Mesothelial cell of epicardium (in vitro differentiated cells): Measurements from ENCODE around the gene VTI1B. TPM values are rescaled to one million over a fixed set of nuclear protein-coding genes. Genes with fewer than 3 reads are reported as not detected.

Source experiments
- DNase-seq, 2 experiments: peaks; one replicate each; pipeline ENCODE4 v3.0.0; 2021; ENCODE audit warnings: low spot score in 2 of 2; ENCODE audit not compliant: unreplicated experiment in 2 of 2
- H3K27ac Mint-ChIP-seq: 2 replicates; pipeline ENCODE4 v1.8.0; 2021; ENCODE audit warnings: mixed read lengths
- H3K27me3 Mint-ChIP-seq: 2 replicates; pipeline ENCODE4 v1.8.0; 2021; ENCODE audit warnings: low read depth, mixed read lengths
- H3K36me3 Mint-ChIP-seq: 2 replicates; pipeline ENCODE4 v1.8.0; 2021; ENCODE audit warnings: mixed read lengths
- H3K4me1 Mint-ChIP-seq: 2 replicates; pipeline ENCODE4 v1.8.0; 2021; ENCODE audit warnings: mixed read lengths
- H3K4me3 Mint-ChIP-seq: 2 replicates; pipeline ENCODE4 v1.8.0; 2021; ENCODE audit warnings: mild to moderate bottlenecking, moderate library complexity, mixed read lengths
- H3K9me3 Mint-ChIP-seq: 2 replicates; pipeline ENCODE4 v1.8.0; 2021; ENCODE audit warnings: mixed read lengths
- total RNA-seq: library from RNA; stranded (reverse); gene quantifications from 3 replicates; pipeline ENCODE4 v1.2.1, GENCODE V29; 2021
- TF ChIP-seq, protein P1 (sequence below): fragments of 200-600 bp; sonication (generic); IDR thresholded peaks from one replicate; pipeline ENCODE4 v1.5.0; 2021; ENCODE audit warnings: antibody characterized with exemption; ENCODE audit not compliant: unreplicated experiment

VTI1B gene
- total RNA-seq, 1 donor from 2014 or later, result 75.7 TPM

DNA sequence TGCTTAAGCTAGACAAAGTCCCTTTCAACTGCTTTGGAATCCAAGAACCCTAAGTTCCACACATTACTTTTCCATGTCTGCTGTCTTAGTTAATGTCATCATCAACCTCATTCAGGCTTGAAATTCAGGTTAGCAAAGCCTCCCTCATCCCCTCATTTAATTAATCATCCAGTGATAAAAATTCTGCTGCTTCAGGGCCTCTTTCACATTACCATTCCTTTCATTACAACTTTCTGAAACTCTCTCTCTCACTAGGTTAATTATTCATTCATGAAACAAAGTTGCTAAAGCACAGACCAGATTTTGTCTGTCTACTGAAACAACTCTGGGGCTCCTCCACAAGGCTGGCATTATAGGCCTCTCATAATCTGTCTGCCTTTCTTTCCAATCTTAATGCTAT is 9.4 kb upstream of the VTI1B start:
- H3K4me1 Mint-ChIP-seq, result peaks cover 6% of the 10 kb centered on the region
- TF ChIP-seq, protein P1, sequence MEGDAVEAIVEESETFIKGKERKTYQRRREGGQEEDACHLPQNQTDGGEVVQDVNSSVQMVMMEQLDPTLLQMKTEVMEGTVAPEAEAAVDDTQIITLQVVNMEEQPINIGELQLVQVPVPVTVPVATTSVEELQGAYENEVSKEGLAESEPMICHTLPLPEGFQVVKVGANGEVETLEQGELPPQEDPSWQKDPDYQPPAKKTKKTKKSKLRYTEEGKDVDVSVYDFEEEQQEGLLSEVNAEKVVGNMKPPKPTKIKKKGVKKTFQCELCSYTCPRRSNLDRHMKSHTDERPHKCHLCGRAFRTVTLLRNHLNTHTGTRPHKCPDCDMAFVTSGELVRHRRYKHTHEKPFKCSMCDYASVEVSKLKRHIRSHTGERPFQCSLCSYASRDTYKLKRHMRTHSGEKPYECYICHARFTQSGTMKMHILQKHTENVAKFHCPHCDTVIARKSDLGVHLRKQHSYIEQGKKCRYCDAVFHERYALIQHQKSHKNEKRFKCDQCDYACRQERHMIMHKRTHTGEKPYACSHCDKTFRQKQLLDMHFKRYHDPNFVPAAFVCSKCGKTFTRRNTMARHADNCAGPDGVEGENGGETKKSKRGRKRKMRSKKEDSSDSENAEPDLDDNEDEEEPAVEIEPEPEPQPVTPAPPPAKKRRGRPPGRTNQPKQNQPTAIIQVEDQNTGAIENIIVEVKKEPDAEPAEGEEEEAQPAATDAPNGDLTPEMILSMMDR, result no peak
- H3K27me3 Mint-ChIP-seq, result no peaks in the 10 kb centered on the region
- H3K4me3 Mint-ChIP-seq, result no peak overlapping the region
- H3K27ac Mint-ChIP-seq, result peak overlapping the region; percentile 33
- peaks cover 53% of the 10 kb centered on the region for H3K36me3 Mint-ChIP-seq
- H3K9me3 Mint-ChIP-seq, result no peaks in the 10 kb centered on the region
- DNase-seq, result no peak

DNA sequence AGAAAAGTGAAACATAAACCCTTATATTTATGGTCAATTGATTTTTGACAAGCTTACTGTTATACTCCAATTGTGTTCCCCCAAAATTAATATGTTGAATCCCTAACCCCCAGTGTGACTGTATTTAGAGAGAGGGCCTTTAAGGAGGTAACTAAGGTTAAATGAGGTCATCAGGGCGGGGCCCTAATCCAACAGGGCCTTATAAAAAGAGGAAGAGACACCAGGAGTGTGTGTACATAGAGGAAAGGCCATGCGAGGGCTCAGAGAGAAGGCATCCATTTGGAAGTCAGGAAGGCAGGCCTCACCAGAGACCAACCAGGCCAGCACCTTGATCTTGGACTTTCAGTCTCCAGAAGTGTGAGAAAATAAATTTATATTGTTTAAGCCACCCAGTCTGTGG is 6.5 kb upstream of the VTI1B start:
- peaks cover 39% of the 10 kb centered on the region for H3K36me3 Mint-ChIP-seq
- no peak overlapping the region for H3K27ac Mint-ChIP-seq
- TF ChIP-seq, protein P1, result no peak
- H3K27me3 Mint-ChIP-seq, result no peaks in the 10 kb centered on the region
- H3K9me3 Mint-ChIP-seq, result no peaks in the 10 kb centered on the region
- H3K4me1 Mint-ChIP-seq, result peaks cover 6% of the 10 kb centered on the region
- no peak for DNase-seq
- H3K4me3 Mint-ChIP-seq, result no peak overlapping the region

DNA sequence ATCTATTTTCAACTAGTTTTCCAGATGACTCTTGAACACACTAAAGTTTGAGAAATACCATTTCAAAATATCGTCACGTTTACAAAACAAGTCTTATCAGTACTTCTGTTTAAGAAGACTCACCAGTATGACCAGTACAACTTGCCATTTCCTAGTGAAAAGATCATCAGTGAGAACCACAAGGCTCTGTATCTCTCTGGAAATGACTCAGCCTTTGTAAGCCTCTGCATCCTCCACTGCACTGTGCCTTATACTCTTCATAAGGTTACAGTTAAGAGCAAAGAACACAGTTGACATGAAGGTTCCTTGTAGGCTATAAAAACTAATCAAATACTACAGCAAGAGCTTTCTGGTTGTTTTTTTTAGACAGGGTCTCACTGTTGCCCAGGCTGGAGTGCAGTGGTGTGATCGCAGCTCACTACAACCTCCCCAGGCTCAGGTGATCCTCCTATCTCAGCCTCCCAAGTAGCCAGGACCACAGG is 5.7 kb upstream of the VTI1B start:
- Mint-ChIP-seq H3K36me3 (peaks cover 33% of the 10 kb centered on the region), H3K9me3 (no peaks in the 10 kb centered on the region), H3K27me3 (no peaks in the 10 kb centered on the region), H3K4me3 (no peak overlapping the region), H3K4me1 (peaks cover 6% of the 10 kb centered on the region), H3K27ac (no peak overlapping the region)
- TF ChIP-seq, protein P1, result no peak
- no peak for DNase-seq

DNA sequence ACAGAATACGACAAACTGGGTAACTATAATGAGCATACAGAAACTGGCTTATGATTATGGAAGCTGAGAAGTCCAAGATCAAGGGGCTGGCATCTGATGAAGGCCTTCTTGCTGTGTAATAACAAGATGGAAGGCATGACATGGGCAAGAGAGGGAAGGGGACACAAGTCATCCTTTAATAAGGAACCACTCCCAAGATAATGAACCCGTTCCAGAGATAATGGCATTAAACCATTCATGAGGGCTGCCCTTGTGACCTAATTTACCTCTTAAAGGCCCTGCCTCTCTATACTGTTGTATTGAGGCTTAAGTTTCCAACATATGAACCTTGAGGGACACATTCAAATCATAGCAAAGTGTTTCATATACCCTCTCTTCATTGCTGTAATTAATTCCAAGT is 4.6 kb upstream of the VTI1B start:
- no peaks in the 10 kb centered on the region for H3K27me3 Mint-ChIP-seq
- H3K4me3 Mint-ChIP-seq, result no peak overlapping the region
- no peaks in the 10 kb centered on the region for H3K9me3 Mint-ChIP-seq
- H3K27ac Mint-ChIP-seq, result no peak overlapping the region
- TF ChIP-seq, protein P1, result no peak
- H3K4me1 Mint-ChIP-seq, result peaks cover 4% of the 10 kb centered on the region
- DNase-seq, result no peak
- peaks cover 25% of the 10 kb centered on the region for H3K36me3 Mint-ChIP-seq

DNA sequence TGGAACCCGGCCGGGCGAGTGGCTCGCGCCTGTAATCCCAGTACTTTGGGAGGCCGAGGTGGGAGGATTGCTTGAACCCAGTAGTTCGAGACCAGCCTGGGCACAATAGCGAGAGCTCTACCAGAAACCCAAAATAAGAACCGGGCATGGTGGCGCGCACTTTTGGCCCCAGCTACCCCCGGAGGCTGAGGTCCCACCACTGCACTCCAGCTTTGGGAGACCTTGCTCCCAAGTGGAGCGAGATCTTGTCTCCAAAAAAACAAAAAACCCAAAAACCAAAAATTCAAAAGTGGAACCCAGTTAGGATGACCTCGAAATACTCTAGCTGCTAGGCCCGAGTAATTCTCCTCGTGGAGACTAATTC is 769 bp upstream of the VTI1B start:
- H3K27me3 Mint-ChIP-seq, result no peaks in the 10 kb centered on the region
- H3K4me1 Mint-ChIP-seq, result peaks cover 14% of the 10 kb centered on the region
- H3K27ac Mint-ChIP-seq, result peak overlapping the region; percentile 99
- H3K9me3 Mint-ChIP-seq, result no peaks in the 10 kb centered on the region
- TF ChIP-seq, protein P1, result no peak
- DNase-seq, result no peak
- H3K36me3 Mint-ChIP-seq, result peaks cover 5% of the 10 kb centered on the region
- H3K4me3 Mint-ChIP-seq, result peak overlapping the region; percentile 96

DNA sequence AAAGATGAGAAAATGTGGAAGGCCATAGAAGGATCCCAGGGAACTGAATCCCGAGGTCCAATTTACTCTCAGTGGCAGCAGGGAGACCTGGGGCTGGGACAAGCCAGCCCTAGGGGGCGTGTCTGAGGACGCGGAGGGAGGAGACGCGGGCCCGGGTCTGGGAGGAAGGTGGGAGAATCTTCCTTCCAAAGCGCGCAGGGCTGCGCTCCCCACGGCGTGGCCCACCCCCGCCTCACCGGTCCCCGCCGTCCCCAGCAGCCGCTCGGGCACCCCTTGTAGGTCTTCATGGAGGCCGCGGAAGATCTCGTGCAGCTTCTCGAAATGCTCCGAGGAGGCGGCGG is 323 bp downstream of the VTI1B start:
- H3K36me3 Mint-ChIP-seq, result peaks cover 5% of the 10 kb centered on the region
- H3K9me3 Mint-ChIP-seq, result no peaks in the 10 kb centered on the region
- peak overlapping the region; percentile 90 for H3K27ac Mint-ChIP-seq
- H3K4me3 Mint-ChIP-seq, result peak overlapping the region; percentile 96
- TF ChIP-seq, protein P1, result no peak
- peaks cover 14% of the 10 kb centered on the region for H3K4me1 Mint-ChIP-seq
- DNase-seq, result peak; percentile 60 to 83
- no peaks in the 10 kb centered on the region for H3K27me3 Mint-ChIP-seq
